ENCODE results near the gene AKR1D1.

- no peak for TF ChIP-seq HDAC2 (IDR thresholded peaks at IDR 0.05)
- no peak for TF ChIP-seq CTCF (IDR thresholded peaks at IDR 0.05)
- no peak for TF ChIP-seq PHF8 (IDR thresholded peaks at IDR 0.05; ENCODE audit: borderline replicate concordance, low read depth)
- TF ChIP-seq POLR2AphosphoS2 (conservative IDR thresholded peaks at IDR 0.05; ENCODE audit: low read length), result no peak
- TF ChIP-seq RAD21 (conservative IDR thresholded peaks at IDR 0.05 in 1 of 2, IDR thresholded peaks at IDR 0.05 in 1 of 2), result no peak
- no peak for TF ChIP-seq ELK1 (IDR thresholded peaks at IDR 0.05; ENCODE audit: low read depth, low read length)
- TF ChIP-seq RCOR1 (IDR thresholded peaks at IDR 0.05; ENCODE audit: low read depth, low read length), result no peak
- TF ChIP-seq RFX5 (IDR thresholded peaks at IDR 0.05), result no peak
- TF ChIP-seq CEBPB (IDR thresholded peaks at IDR 0.05), result no peak
- no peak for TF ChIP-seq MAFK (IDR thresholded peaks at IDR 0.05; ENCODE audit: partially characterized antibody)
- TF ChIP-seq POLR2A (IDR thresholded peaks at IDR 0.05; ENCODE audit: low read length), result no peak
- no peak for TF ChIP-seq EP300 (IDR thresholded peaks at IDR 0.05)
- TF ChIP-seq MAX (IDR thresholded peaks at IDR 0.05), result no peak
- TF ChIP-seq SREBF2 (IDR thresholded peaks at IDR 0.05), result no peak
These were observed at the start of gene AKR1D1 for GRCh38 chr7:138076196-138076595.
